GM12872 (cell line): ENCODE results near the gene HAPLN3.

Experiments
- TF ChIP-seq, protein P1 (sequence below): IDR thresholded peaks from 3 replicates; pipeline ENCODE4 v1.5.1; 2011; ENCODE audit warnings: low read depth, mild to moderate bottlenecking, low read length, moderate library complexity; ENCODE audit not compliant: insufficient read depth

Gene HAPLN3

DNA sequence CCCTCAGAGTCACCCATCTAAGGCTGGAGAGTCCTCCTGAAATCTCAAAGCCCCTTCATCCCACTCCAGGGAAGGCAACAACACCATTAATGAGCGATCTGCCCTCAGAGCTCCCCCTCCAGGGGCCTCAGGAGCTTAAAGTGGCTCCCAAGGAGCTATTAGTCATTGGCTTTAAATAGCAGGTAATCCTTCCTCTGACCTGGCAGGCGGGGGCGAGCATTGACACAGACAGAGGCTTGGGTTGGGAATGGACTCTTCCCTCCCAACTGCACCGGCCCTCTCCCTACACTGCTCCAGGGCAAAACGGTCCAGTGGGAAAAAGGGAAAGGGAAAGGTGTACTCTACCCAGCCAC lies 16.4 kb upstream of the HAPLN3 start:
- TF ChIP-seq, protein P1, sequence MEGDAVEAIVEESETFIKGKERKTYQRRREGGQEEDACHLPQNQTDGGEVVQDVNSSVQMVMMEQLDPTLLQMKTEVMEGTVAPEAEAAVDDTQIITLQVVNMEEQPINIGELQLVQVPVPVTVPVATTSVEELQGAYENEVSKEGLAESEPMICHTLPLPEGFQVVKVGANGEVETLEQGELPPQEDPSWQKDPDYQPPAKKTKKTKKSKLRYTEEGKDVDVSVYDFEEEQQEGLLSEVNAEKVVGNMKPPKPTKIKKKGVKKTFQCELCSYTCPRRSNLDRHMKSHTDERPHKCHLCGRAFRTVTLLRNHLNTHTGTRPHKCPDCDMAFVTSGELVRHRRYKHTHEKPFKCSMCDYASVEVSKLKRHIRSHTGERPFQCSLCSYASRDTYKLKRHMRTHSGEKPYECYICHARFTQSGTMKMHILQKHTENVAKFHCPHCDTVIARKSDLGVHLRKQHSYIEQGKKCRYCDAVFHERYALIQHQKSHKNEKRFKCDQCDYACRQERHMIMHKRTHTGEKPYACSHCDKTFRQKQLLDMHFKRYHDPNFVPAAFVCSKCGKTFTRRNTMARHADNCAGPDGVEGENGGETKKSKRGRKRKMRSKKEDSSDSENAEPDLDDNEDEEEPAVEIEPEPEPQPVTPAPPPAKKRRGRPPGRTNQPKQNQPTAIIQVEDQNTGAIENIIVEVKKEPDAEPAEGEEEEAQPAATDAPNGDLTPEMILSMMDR = no peak

DNA sequence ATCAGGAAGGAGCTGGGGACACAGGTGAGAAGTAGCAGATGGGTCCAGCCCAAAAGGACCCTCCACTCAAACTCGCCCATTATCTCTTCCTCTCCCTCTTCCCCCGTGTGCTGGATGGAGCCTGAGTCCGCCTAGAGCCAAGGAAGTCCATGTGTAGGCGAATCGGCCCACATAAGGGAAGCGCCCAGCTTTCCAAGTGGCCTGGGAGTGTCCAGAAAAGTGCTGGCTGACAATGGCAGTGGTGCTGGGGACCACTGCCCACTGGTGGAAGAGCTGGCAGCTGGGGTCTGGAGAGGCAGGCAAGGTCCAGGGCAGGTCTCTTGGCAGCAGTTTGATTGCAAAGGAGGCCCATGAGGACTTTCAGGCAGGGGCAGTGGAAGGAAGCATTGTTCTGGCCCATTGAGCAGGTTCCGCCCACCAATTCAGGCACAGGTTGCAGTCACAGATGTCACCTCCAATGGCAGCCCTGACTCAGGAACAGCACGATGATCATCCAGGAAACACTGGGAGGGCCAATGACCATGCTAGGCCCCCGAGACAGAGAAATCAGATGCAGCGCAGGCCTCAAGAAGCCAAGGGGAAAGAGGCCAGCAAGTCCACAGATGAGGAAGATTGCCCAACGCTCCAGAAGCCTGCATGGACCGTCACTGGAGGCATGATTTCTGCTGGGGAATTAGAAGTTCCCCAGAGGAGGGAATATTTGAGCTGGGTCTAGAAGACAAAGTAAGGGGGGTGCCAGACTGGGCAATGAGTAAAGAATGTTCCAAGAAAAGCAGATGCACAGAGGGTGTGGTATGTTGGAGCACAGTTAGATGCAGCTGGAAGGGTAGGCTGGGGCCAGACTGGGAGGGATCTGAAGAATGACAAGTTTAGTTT lies 14.8 kb upstream of the HAPLN3 start:
- TF ChIP-seq, protein P1 = no peak

GRCh38 chr15:88908697-88909621 lies 13.6 kb upstream of the HAPLN3 start:
- TF ChIP-seq, protein P1 = no peak

DNA sequence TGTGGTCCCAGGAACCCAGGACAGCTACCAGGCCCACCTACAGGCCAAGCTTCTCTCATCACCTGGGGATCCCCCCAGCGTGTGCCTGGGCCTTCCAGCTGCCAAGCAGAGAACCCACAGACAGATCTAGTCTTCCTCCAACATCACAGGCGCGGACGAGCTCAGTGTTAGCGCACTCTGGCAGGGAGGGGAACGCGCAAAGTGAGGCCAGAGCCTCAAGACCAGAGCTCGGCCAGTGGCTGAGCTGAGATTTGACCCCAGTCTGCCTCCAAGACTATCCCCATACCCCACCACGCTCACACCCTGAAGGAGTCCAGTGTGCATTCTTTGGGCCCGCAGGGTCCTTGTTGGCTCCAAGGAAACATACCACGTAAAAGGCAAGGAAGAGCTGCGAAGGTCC lies 12.8 kb upstream of the HAPLN3 start:
- TF ChIP-seq, protein P1 = no peak

DNA sequence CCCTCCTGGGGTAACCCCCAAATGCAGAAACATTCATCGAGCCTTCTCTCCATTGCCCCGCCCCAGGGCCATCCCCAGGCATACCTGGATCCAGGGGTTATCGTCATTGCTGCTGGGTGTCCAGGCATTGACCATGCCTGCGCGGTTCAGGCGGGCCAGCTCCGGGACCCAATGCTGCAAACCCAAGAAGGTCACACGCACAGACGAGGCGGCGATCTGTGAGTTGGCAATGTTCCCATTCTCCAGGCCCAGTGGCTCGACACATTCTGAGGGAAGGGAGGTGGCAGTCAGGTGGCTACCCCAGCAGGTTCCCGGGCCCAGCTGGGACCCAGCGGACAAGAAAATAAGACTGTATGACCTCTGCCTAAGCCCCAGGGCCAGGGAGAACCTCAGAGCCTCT lies 11.8 kb upstream of the HAPLN3 start:
- TF ChIP-seq, protein P1 = no peak

DNA sequence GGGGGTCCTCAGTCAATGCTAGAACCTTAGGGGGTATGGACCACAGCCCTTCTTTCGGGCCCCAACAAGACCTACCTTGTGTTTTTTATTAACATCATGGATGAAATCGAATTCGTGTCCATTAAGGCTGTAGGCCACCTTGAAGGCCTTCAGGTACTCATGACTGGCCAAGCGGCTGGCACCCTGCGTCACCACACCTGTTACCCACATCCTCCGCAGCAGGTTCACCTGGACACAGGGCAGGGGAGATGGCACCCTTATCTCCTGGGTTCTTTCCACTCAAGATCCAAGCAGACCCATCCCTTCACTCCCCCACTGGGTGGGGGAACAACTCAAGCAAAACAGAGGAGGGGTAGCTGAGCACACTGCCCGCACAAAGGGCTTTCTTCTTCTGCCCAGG lies 11.2 kb upstream of the HAPLN3 start:
- TF ChIP-seq, protein P1 = no peak

- TF ChIP-seq, protein P1 = no peak
Measured at GRCh38 chr15:88906130-88906529, 10.8 kb upstream of the HAPLN3 start.
